HG03196 (cell line): ENCODE measurements around the gene DPF1.
"Not testable (repeated sequence)": the region's sequence is repeated elsewhere in the genome, so short reads cannot be mapped to it uniquely, and the experiment has no call there.

Experiments
- ATAC-seq: cut with Tn5 transposase; IDR thresholded peaks from one replicate; pipeline ENCODE4 v1.9.1; 2021; ENCODE audit not compliant: unreplicated experiment

Gene DPF1

DNA sequence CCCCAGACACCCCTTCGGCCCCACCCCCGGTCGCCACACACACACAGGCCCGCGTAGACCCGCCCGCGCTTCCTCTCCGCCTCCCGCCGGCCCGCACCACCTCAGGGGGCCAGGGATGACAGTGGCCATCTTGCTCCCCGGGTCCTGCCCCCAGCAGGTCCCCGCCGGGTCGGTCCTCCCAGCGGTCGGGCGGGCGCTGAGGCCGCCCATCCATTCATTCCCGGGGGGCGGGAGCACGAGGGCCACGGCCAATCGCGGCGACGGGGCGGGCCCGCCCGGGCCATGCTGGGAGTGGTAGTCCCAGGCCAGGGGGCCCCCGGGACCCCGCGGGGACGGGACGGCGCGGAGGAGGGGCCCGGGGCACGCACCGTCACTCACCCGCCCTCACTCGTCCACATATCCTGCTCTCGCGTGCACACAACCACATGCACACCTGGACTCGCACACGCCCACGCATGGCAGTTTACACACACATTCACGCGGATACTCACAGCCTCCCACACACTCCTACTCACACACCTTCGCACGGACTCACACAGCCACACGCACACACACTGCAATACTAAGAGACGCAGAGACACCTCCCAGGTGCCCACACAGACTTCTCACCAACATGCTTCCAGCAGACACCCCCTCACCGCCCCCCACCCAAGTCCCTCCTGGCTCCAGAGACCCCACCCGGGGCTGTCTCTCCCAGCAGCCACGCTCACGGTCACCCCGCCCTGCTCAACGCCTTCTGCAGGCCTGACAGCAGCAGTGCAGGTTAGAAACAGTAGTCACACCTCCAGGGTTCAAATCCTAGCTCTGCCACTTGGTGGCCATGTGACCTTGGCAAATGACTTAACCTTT lies at the start of gene DPF1:
DPF1 (minus strand) TSS at position 209 of the 849 bp plus-strand sequence; CDS start at position 129, 80 bp downstream.
- ATAC-seq, result no peak

DNA sequence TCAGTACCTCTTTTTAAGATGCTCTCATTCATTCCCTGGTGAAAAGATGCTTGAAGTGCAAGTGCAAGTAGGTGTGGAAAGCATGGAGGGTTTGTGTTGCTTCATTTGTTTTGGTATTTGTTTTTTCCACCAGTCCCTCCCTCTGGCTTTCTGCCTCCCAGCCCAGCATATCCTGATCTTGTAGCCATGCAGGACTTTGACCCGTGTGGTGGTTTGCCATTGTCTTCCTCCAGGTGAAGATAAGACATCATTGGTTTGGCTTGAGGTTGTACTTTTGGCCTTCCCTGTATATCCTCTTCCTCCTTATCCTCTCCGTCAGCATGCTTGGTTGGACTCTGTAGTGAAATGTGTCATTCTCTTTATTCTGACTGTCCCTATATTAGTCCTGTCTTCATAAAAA lies 49.5 kb upstream of the DPF1 start:
- no peak for ATAC-seq

DNA sequence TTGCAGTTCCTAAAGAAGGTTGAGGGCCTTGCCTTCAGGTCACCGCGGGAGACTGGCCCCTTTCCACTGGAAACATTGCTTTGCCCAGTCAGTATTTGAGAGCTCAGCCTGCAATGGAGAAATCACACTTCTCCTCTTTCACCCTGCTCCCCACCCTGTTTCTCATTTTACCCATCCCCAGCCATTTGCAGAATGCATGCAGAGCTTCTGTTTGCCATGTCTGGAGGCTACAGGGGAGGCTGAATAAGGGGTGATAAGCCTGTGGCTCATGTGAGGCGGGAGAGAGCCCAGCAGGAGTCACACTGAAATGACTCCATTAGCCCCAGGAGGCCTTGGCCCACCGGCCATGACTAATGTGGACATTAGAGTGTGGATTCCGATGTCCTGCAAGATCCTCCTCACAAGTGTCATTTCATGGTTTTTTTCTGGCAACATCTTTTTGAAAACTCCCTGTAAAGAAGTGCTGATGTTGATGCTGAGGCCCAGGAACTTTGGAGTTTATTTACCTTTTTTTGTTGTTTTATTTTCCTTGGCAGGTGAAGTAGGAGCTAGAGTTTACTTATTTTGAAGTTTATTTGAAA lies 46.7 kb upstream of the DPF1 start:
- no peak for ATAC-seq

DNA sequence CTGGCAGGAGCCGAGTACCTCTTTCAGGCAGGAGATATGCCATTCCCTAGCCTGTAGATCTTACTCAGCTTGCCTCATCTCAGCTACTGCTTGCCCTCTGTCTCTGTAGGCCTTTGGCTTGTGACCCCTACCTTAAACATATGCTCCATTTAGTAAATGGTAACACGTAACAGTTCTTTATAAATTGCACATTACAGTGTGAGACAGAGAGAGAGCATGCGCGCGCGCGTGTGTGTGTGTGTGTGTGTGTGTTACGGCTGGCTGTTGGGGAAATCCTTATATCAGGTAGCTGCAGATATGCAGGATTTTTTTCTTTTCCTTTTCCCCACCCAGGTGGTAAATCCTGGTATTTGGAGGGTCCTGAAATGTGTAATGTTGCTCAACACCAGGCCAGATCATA lies 44.5 kb upstream of the DPF1 start:
- ATAC-seq, result no peak

DNA sequence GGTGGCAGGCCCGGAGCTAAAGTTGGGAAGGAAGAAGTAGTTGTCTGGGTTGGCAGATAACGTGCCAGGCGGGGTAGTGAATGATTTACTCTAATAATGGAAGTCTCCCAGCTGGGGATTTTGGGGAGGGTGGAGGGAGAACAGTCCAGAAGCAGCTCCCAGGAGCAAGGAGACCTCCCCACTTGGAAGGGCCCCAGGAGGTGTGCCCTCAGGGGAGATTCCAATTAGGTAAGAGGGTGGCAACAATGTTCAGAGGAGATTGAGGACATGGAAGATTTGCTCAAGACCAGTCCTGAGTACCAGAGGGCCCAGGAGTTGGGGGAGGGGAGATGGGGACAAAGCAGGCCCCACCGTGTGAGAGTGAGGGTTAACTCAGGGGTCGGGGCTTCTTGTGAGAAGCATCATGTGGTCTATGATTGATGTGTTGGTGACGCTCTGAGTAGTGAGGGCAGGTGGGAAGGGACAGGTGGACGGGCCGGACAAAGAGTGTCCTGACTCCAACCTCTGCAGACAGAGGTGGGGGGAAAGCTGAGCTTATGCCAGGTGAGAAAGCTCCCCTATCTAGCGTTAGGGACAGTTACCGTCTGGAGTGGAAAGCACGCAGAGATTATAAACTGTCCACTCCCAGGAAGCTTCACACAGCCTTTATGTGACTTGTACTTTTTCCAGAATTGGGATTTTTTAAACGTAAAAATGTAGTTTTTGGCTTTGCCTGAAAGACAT lies 43.9 kb upstream of the DPF1 start:
- ATAC-seq, result no peak

DNA sequence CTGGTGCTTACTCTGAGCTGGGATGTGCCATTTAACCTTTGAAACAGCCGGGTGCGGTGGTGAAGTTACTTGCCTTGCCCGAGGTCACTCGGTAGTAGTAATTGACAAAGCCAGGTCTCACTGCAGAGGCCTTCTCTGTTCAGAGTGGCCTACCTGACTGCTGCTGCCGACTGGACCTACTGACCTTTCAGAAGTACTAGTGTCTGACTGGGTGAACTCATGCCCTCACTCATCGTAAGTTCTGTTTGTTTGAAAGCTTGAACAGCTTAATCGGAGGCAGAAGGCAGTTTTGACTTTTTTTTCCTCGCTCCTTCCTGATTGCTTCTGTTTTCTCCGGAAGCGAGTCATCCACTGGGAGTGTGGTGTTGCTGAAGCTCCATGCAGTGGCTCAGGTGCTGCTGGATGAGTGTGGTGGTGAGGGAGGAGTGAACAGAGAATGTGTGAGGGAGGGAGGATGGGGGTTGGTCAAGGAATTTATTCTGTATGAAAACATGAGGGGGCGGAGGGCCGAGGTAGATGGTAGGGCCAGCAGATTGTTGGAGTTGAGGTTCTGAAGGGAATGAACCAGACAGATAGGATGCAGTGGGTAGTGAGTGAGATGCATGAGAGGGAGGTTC lies 43.1 kb upstream of the DPF1 start:
- no peak for ATAC-seq

DNA sequence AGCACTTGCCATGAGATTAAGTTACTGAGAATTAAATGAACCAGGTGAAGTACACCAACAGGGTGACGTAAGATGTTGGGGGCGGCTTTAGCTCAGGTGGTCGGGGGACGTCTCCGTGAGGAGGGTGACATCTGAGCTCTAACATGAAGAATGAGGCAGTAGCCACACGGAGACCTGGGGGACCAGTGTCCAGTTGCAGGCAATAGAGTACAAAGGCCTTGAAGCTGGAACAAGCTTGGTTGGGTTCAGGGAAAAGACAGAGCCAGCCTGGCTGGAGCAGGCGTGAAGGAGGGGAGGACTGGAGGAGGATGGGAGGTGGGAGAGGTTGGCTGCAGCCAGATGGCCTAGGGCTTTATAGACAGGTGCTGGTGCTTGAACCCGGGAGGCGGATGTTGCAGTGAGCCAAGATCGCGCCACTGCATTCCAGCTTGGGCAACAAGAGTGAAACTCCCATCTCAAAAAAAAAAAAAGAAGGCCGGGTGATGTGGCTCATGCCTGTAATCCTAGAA lies 42.0 kb upstream of the DPF1 start:
- no peak for ATAC-seq

DNA sequence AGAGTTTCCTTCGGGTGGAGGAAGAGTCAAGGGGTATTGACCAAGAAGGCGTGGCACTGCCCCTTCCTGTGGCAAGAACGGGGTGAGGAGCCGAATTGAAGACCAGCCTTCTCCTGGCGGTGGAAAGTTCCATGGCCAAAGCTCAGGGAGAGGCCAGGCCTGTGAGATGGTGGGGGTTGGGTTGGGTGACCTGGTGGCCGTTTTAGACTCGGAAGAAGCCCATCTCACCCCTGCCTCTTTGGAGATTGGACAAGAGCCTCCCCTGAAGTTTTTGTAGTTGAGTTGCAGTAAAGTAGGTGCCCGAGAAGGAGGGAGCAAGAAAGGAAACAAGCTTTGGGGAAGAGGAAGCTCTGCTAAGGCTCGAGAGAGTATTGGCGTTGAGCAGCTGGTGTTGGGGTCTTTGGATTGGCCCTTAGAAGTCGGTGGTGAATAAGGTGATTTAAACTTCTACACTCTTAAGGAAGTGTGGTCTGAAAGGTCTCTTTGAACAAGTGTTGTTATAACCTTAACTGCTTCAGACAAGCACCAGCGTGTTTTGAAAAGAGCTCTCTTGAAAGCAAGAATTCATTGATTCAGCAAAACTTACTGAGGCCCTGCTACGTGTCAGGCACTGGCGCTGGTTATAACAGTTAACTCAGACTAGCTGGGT lies 41.3 kb upstream of the DPF1 start:
- no peak for ATAC-seq

DNA sequence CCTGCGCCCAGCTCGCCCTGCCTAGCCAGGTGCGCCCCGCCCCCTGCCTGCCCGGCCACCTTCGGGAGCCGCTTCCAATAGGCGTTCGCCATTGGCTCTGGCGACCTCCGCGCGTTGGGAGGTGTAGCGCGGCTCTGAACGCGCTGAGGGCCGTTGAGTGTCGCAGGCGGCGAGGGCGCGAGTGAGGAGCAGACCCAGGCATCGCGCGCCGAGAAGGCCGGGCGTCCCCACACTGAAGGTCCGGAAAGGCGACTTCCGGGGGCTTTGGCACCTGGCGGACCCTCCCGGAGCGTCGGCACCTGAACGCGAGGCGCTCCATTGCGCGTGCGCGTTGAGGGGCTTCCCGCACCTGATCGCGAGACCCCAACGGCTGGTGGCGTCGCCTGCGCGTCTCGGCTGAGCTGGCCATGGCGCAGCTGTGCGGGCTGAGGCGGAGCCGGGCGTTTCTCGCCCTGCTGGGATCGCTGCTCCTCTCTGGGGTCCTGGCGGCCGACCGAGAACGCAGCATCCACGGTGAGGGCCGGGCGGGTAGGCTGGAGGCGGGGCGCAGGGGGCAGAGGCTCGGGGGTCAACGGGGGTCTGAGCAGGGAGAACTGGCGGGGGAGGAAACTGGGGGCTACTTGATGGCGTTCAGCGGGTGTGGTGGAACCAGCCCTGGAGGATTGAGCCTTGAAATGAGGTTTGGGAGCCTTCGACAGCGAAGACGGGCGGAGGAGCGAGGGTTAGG lies 40.6 kb upstream of the DPF1 start, which contains the start of gene SPINT2:
SPINT2 (plus strand) TSS at position 88 of the 727 bp plus-strand sequence; CDS start at position 408, 320 bp downstream.
- peak; percentile 32 for ATAC-seq

DNA sequence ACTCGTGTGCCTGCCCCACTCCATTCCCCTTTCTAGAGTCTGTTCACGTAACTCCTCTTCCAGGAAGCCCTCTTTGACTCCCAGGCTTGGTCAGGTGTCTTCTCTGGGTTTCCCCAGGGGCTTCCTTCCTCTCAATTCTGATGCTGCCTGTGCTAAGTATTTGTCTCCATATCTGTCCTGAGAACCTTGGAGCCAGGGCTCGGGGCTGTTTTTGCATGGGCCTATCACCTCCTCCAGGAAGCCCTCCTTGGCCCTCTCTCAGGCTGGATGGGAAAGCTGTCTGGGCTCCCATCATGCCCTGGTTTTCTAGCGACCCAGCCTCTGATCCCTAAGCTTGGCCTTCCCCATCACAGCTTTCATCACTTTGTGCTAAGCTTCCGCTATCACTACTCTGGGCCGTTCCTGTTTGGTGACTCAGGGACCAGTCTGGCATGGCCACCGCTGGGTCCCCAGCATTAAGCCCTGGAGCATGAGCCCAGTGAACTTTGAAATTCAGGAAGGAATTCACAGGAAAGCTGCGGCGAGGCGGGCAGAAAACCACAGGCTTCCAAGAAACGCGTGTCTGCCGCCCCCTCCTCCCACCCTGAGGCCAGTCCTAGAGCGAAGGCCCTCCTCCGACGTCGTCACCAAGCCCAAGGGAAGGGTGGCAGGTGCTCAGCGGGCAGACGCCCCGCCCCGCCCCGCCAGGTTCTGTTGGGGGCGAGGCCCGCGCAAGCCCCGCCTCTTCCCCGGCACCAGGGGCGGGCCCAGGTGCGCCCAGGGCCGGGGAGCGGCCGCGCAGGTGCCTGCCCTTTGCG lies 39.9 kb upstream of the DPF1 start:
- peak; percentile 54 for ATAC-seq

DNA sequence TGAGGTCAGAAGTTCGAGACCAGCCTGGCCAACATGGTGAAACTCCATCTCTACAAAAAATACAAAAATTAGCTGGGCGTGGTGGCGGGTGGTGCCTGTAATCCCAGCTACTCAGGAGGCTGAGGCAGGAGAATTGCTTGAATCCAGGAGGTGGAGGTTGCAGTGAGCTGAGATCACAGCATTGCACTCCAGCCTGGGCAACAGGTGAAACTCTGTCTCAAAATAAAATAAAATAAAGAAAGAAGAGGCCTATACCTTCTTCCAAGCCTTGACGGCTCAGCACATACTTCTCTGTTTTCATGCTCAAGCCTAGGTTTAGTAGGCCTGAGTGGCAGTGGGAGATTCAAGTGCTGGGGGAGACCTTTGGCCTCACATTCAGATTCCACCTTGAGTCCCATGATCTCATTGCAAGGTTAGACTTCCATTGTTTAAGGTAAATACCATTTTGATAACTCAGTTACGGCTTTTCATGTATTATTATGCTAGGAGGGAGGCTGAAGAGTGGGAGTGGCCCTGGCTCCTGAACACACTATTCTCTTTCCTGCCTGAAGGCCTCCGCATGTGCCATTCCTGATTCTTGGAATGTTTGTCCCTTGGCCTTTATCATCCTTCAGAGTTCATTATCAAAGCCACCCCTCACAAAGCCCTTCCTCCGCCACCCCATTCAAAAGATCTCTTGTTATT lies 38.7 kb upstream of the DPF1 start:
- no peak for ATAC-seq

DNA sequence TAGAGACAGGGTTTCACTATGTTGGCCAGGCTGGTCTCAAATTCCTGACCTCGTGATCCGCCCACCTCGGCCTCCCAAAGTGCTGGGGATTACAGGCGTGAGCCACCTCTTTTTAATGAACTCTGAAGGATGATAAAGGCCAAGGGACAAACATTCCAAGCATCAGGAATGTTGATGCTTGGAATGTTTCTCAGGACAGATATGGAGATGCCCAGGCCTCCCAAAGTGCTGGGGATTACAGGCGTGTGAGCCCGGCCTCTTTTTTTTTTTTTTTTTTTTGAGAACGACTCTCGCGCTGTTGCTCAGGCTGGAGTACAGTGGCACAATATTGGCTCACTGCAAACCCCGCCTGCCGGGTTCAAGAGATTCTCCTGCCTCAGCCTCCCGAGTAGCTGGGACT lies 37.9 kb upstream of the DPF1 start:
- ATAC-seq, result not testable (repeated sequence)

DNA sequence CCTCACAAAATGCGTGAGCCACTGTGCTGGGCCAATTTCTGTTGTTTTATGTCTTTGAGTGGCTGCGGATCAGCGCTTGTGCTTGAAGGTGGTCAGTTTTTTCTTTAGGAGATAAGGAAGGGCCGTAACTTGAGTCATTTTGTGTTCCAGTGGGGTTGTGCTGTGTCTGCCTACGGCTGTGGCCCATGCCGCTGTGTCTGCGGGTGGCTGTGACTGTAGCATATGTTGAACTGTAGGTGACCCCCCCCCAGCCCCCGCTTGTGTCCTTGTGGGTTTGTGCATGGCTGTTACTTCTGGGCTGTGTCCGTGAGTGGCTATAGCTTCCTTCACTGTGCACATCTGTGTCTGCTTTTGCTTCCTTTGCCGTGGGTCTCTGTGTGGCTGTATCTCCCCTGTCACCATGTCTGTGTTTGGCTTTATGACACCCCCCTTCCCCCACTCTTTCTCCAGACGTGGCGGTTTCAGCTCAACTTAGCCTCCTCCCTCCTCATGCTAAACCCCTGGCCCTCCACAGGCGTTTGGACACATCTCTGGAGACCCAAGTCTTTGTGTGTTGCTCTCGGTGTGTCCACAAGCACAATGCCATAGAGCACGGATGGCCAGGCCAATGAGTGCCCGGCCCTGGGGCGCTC lies 31.5 kb upstream of the DPF1 start:
- ATAC-seq, result no peak

DNA sequence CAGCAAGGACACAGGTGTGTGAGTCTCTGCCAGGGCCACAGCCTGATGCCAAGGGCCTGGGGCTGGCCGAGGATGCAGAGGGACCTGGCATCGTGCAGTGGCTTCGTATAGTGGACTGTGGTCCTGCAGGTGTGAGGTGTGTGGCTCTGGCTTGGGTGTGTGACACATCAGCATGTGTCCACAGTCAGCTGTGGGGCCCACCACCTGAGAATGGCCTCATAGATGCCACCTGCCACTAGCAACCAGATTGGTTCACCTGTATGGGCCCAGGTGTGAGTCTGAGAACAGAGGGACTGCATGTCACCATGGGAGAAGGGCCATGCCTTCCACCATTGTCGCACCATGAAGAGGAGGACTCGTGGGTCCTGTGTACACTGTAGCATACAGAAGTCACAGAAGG lies 29.8 kb upstream of the DPF1 start:
- no peak for ATAC-seq

DNA sequence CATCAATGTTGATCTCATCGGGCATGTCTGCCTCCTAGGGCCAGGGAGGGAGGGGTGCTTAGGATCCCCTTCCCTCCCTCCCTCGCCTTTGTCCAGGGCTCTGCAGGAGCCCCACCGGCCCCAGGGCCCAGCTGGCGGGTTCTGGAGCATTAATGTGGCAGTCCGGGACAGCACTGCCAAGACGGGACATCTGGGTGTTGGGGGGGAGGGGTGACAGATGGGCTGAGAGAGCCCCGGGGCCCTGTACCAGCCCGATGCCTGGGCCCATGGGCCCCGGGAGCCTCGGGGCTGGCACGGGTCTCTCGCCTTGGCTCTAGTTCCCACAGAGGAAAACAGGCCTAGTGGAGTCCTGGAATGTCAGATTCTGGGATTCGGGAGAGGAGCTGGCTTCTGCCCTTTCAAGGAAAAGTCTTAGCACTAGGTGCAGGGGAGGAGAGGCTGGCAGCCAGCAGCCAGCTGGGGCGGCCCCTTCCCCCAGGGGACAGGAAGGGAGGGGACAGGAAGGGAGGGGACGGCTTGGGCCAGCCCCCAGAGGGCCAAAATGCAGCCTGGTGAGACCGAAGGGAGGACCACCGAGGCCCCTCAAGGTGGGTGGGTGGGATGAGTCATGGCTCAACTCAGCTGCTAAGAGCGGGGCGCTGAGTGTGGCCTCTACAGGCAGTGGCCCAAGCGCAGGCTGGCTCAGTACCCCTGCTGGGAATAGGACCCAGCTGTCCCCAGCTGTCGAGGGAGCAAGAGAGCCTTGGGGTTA lies 29.1 kb upstream of the DPF1 start:
- ATAC-seq, result no peak

DNA sequence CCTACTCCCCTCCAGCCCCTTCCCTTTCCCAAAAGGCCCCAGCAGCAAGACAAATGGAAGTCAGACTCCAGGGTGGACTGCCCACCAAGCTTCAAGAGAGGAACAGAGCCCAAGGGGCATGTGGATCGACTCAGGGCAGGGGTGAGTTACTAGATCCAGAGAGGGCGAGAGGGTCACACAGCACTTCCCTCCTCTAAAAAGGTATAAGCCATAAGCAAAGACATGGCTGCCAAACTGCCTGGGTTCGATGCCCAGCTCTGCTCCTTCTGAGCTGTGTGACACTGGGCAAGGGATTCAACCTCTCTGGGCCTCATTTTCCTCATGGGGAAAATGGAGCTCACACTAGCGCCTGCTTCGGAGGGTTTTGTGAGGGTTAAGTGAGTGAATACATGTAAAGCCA lies 28.4 kb upstream of the DPF1 start:
- no peak for ATAC-seq

DNA sequence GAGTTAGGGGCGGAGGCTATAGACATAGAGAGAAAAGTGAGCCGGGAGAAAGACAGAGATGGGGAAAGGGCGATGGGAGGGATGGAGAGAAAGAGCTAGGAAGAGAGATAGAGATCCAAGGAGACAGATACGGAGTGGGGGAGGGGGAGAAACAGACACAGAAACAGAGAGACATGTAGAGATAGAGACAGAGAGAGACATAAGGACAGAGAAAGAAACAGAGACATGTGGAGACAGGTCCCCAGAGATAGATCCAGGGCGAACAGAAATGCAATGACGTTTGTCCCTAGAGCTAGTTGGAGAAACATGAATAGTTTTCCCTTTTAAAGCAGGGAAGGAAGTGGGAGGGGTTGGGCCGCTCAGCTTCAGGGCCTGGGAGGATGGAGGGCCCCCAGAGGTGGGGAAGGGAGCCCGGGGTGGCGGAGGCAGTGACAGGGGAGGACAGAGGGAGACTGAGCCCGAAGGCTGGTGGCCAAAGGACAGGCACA lies 27.6 kb upstream of the DPF1 start:
- ATAC-seq, result no peak
